Measurements from ENCODE around the gene WDR72.

- TF ChIP-seq CTCF (IDR thresholded peaks at IDR 0.05), result no peak
- no peak for TF ChIP-seq POLR2A (IDR thresholded peaks at IDR 0.05)
- no peak for TF ChIP-seq POLR2AphosphoS5 (IDR thresholded peaks at IDR 0.05)
These were observed 281.3 kb downstream of the WDR72 start for GRCh38 chr15:53477981-53478766.
